Liver (tissue), 3 donors: ENCODE results near the gene WRNIP1.

Source experiments
- EGR1 ChIP-seq, 2 donors: IDR thresholded peaks; 2 replicates each; pipeline ENCODE4 v1.6.1; 2016 to 2018; ENCODE audit warnings: antibody characterized with exemption in 2 of 2, low read depth in 2 of 2
- FOXA1 ChIP-seq: IDR thresholded peaks from 2 replicates; pipeline ENCODE4 v1.6.1; 2016; ENCODE audit warnings: antibody characterized with exemption
- HNF4G ChIP-seq: IDR thresholded peaks from 2 replicates; pipeline ENCODE4 v1.6.1; 2016; ENCODE audit warnings: antibody characterized with exemption
- NR2F2 ChIP-seq: IDR thresholded peaks from 2 replicates; pipeline ENCODE4 v1.6.1; 2016; ENCODE audit warnings: antibody characterized with exemption
- RXRA ChIP-seq, 2 donors: IDR thresholded peaks; 2 replicates each; pipeline ENCODE4 v1.6.1; 2017 to 2018; ENCODE audit warnings: antibody characterized with exemption in 2 of 2, mild to moderate bottlenecking in 1 of 2
- SP1 ChIP-seq: IDR thresholded peaks from 2 replicates; pipeline ENCODE4 v1.6.1; 2018; ENCODE audit warnings: antibody characterized with exemption, mild to moderate bottlenecking
- TAF1 ChIP-seq: conservative IDR thresholded peaks from 2 replicates; pipeline ENCODE4 v1.6.1; 2016; ENCODE audit warnings: antibody characterized with exemption, mild to moderate bottlenecking
- YY1 ChIP-seq: IDR thresholded peaks from 2 replicates; pipeline ENCODE4 v1.6.1; 2016; ENCODE audit warnings: antibody characterized with exemption, mild to moderate bottlenecking
- TF ChIP-seq, protein P1 (sequence below): fragments of 150-350 bp; IDR thresholded peaks from 2 replicates; pipeline ENCODE4 v1.5.1; 2017; ENCODE audit warnings: improper control_type of control experiment, low read depth, low read length; ENCODE audit not compliant: missing input control
- TF ChIP-seq, protein P2 (sequence below): IDR thresholded peaks from 2 replicates; pipeline ENCODE4 v1.6.1; 2016; ENCODE audit warnings: antibody characterized with exemption, mild to moderate bottlenecking
- TF ChIP-seq, protein P3 (sequence below): IDR thresholded peaks from 2 replicates; pipeline ENCODE4 v1.6.1; 2016; ENCODE audit warnings: antibody characterized with exemption
- TF ChIP-seq, protein P4 (sequence below): IDR thresholded peaks from 2 replicates; pipeline ENCODE4 v1.6.1; 2016; ENCODE audit warnings: antibody characterized with exemption
- TF ChIP-seq, protein P5 (sequence below): IDR thresholded peaks from 2 replicates; pipeline ENCODE4 v1.6.1; 2016; ENCODE audit warnings: antibody characterized with exemption
- donor health status: healthy.
- donor health status: healthy.

DNA sequence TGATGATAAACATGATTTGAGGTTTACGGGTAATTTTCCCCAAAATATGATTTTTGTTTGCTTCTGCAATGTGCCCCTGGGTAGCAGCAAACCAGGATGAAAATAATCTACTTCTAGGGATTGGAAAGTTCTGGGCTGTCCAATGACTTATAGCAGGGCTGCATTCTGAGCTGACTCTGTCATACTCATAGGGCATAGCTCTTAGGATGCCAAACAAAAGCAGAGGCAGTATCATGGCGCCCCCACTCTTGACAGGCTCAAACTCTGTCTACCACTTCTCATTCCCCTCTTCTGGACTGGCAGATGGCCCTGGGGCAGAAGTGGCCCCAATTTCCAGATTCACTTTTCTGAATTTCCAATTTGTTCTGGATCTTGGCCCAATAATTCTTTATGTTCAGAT, 66.2 kb downstream of the WRNIP1 start:
- TF ChIP-seq YY1 (no peak), NR2F2 (no peak), TAF1 (no peak), EGR1 (IDR thresholded peaks at IDR 0.05; ENCODE audit: low read depth in 2 of 2) (no peak), SP1 (no peak), RXRA (IDR thresholded peaks at IDR 0.05) (no peak), HNF4G (no peak), FOXA1 (no peak)
- TF ChIP-seq, protein P1, sequence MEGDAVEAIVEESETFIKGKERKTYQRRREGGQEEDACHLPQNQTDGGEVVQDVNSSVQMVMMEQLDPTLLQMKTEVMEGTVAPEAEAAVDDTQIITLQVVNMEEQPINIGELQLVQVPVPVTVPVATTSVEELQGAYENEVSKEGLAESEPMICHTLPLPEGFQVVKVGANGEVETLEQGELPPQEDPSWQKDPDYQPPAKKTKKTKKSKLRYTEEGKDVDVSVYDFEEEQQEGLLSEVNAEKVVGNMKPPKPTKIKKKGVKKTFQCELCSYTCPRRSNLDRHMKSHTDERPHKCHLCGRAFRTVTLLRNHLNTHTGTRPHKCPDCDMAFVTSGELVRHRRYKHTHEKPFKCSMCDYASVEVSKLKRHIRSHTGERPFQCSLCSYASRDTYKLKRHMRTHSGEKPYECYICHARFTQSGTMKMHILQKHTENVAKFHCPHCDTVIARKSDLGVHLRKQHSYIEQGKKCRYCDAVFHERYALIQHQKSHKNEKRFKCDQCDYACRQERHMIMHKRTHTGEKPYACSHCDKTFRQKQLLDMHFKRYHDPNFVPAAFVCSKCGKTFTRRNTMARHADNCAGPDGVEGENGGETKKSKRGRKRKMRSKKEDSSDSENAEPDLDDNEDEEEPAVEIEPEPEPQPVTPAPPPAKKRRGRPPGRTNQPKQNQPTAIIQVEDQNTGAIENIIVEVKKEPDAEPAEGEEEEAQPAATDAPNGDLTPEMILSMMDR, result no peak
- TF ChIP-seq, protein P2, sequence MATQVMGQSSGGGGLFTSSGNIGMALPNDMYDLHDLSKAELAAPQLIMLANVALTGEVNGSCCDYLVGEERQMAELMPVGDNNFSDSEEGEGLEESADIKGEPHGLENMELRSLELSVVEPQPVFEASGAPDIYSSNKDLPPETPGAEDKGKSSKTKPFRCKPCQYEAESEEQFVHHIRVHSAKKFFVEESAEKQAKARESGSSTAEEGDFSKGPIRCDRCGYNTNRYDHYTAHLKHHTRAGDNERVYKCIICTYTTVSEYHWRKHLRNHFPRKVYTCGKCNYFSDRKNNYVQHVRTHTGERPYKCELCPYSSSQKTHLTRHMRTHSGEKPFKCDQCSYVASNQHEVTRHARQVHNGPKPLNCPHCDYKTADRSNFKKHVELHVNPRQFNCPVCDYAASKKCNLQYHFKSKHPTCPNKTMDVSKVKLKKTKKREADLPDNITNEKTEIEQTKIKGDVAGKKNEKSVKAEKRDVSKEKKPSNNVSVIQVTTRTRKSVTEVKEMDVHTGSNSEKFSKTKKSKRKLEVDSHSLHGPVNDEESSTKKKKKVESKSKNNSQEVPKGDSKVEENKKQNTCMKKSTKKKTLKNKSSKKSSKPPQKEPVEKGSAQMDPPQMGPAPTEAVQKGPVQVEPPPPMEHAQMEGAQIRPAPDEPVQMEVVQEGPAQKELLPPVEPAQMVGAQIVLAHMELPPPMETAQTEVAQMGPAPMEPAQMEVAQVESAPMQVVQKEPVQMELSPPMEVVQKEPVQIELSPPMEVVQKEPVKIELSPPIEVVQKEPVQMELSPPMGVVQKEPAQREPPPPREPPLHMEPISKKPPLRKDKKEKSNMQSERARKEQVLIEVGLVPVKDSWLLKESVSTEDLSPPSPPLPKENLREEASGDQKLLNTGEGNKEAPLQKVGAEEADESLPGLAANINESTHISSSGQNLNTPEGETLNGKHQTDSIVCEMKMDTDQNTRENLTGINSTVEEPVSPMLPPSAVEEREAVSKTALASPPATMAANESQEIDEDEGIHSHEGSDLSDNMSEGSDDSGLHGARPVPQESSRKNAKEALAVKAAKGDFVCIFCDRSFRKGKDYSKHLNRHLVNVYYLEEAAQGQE, result no peak
- TF ChIP-seq, protein P3, sequence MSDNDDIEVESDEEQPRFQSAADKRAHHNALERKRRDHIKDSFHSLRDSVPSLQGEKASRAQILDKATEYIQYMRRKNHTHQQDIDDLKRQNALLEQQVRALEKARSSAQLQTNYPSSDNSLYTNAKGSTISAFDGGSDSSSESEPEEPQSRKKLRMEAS, result no peak
- TF ChIP-seq, protein P4, sequence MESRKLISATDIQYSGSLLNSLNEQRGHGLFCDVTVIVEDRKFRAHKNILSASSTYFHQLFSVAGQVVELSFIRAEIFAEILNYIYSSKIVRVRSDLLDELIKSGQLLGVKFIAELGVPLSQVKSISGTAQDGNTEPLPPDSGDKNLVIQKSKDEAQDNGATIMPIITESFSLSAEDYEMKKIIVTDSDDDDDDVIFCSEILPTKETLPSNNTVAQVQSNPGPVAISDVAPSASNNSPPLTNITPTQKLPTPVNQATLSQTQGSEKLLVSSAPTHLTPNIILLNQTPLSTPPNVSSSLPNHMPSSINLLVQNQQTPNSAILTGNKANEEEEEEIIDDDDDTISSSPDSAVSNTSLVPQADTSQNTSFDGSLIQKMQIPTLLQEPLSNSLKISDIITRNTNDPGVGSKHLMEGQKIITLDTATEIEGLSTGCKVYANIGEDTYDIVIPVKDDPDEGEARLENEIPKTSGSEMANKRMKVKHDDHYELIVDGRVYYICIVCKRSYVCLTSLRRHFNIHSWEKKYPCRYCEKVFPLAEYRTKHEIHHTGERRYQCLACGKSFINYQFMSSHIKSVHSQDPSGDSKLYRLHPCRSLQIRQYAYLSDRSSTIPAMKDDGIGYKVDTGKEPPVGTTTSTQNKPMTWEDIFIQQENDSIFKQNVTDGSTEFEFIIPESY, result no peak
- TF ChIP-seq, protein P5, sequence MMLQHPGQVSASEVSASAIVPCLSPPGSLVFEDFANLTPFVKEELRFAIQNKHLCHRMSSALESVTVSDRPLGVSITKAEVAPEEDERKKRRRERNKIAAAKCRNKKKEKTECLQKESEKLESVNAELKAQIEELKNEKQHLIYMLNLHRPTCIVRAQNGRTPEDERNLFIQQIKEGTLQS, result no peak
